A549 (cell line): Measurements from ENCODE around the gene ANXA2.

Experiments used
- CBX2 ChIP-seq: fragments of 200-600 bp; sonication (generic); IDR thresholded peaks from 2 replicates; pipeline ENCODE4 v1.6.1; 2016; ENCODE audit warnings: low read depth, mild to moderate bottlenecking, borderline replicate concordance
- CTCF ChIP-seq: fragments of >200 bp; sonication (Bioruptor Twin); formaldehyde crosslinking; IDR thresholded peaks from 3 replicates; pipeline ENCODE4 v1.5.1; 2016
- POLR2A ChIP-seq: IDR thresholded peaks from 2 replicates; pipeline ENCODE4 v1.6.1; 2012; ENCODE audit warnings: mild to moderate bottlenecking, low read length
- RAD21 ChIP-seq, 2 experiments: fragments of >200 bp in 1 of 2; sonication (Bioruptor Twin) in 1 of 2; formaldehyde crosslinking in 1 of 2; IDR thresholded peaks in 1 of 2; conservative IDR thresholded peaks in 1 of 2; 2 replicates in 1 of 2; 3 replicates in 1 of 2; pipeline ENCODE4 v1.6.1; 2012 to 2018; ENCODE audit warnings: inconsistent platforms in 1 of 2
- RCOR1 ChIP-seq: fragments of 150-350 bp; IDR thresholded peaks from 2 replicates; pipeline ENCODE4 v1.6.1; 2014; ENCODE audit warnings: antibody characterized with exemption, low read length, low read depth
- REST ChIP-seq: fragments of 200-600 bp; sonication (generic); IDR thresholded peaks from 2 replicates; pipeline ENCODE4 v1.6.1; 2016; ENCODE audit warnings: antibody characterized with exemption, mild to moderate bottlenecking, moderate library complexity
- SMC3 ChIP-seq: fragments of >200 bp; sonication (Bioruptor Twin); formaldehyde crosslinking; IDR thresholded peaks from 3 replicates; pipeline ENCODE4 v1.6.1; 2018; ENCODE audit warnings: inconsistent platforms
- ZSCAN20 ChIP-seq: fragments of 250-450 bp; sonication (Bioruptor Pico); IDR thresholded peaks from 2 replicates; pipeline ENCODE4 v1.8.0; 2022; ENCODE audit warnings: mild to moderate bottlenecking, moderate library complexity

DNA sequence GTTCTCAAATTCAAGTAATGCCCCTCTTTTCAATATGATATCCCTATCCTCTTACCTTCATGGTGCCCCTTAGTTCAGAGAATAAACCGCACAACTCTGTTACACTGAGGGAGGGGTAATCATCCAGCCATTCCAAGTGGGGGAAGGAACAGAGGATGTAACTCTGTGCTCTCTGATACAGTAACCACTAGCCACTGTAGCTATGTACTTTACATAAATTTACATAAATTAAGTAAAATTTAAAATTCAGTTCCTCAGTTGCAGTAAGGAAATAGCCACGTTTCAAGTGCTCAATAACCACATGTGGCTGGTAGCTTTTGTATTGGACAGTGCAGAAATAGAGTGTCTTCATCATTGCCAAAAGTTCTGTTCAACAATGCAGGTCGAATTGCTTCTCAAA lies 90.8 kb downstream of the ANXA2 start:
- TF ChIP-seq CTCF = no peak
- no peak for TF ChIP-seq RAD21 (conservative IDR thresholded peaks at IDR 0.05 in 1 of 2, IDR thresholded peaks at IDR 0.05 in 1 of 2)
- no peak for TF ChIP-seq POLR2A
- no peak for TF ChIP-seq RCOR1
- TF ChIP-seq REST = no peak
- TF ChIP-seq SMC3 = no peak
- no peak for TF ChIP-seq CBX2
- no peak for TF ChIP-seq ZSCAN20 (CRISPR knock-in tag)
